H9 (cell line): ENCODE results near the gene CLIC3. TPM values are rescaled to one million over a fixed set of nuclear protein-coding genes. Genes with fewer than 3 reads are reported as not detected.

ENCODE experiments used
- DNase-seq: peaks from one replicate; pipeline ENCODE4 v3.0.0-alpha.2; 2017
- H2AFZ ChIP-seq: one replicate; pipeline ENCODE4 v1.6.1; 2013; ENCODE audit warnings: mild to moderate bottlenecking, low read length, control low read depth, moderate library complexity
- H2AK5ac ChIP-seq: 2 replicates; pipeline ENCODE4 v1.6.1; 2013; ENCODE audit warnings: low read length, control low read depth, mixed read lengths; ENCODE audit not compliant: insufficient read length
- H2BK120ac ChIP-seq: one replicate; pipeline ENCODE4 v1.6.1; 2013; ENCODE audit warnings: low read depth, mild to moderate bottlenecking, low read length, control low read depth, inconsistent platforms; ENCODE audit not compliant: poor library complexity, severe bottlenecking
- H2BK12ac ChIP-seq: 2 replicates; pipeline ENCODE4 v1.6.1; 2013; ENCODE audit warnings: low read length, control low read depth, mixed read lengths, low read depth; ENCODE audit not compliant: insufficient read length
- H2BK15ac ChIP-seq: 2 replicates; pipeline ENCODE4 v1.6.1; 2013; ENCODE audit warnings: low read depth, low read length, control low read depth
- H2BK20ac ChIP-seq: one replicate; pipeline ENCODE4 v1.6.1; 2013; ENCODE audit warnings: low read depth, mild to moderate bottlenecking, low read length, control low read depth, inconsistent platforms; ENCODE audit not compliant: poor library complexity, severe bottlenecking
- H2BK5ac ChIP-seq: 2 replicates; pipeline ENCODE4 v1.6.1; 2013; ENCODE audit warnings: low read length, control low read depth, mixed read lengths; ENCODE audit not compliant: insufficient read length
- H3K14ac ChIP-seq: 2 replicates; pipeline ENCODE4 v1.6.1; 2013; ENCODE audit warnings: low read length, control low read depth; ENCODE audit not compliant: insufficient read depth
- H3K18ac ChIP-seq: 2 replicates; pipeline ENCODE4 v1.6.1; 2013; ENCODE audit warnings: low read depth, mild to moderate bottlenecking, mixed read lengths, low read length, control low read depth; ENCODE audit not compliant: insufficient read length
- H3K23ac ChIP-seq: 2 replicates; pipeline ENCODE4 v1.6.1; 2013; ENCODE audit warnings: low read length, control low read depth, mixed read lengths, low read depth; ENCODE audit not compliant: insufficient read length
- H3K23me2 ChIP-seq: 2 replicates; pipeline ENCODE4 v1.6.1; 2013; ENCODE audit warnings: low read depth, mild to moderate bottlenecking, mixed read lengths, low read length, control low read depth; ENCODE audit not compliant: insufficient read length, poor library complexity, severe bottlenecking
- H3K27ac ChIP-seq: 2 replicates; pipeline ENCODE4 v1.5.1; 2013; ENCODE audit warnings: low read length, control low read depth, mixed read lengths, low read depth; ENCODE audit not compliant: insufficient read length
- H3K27me3 ChIP-seq: 2 replicates; pipeline ENCODE4 v1.6.1; 2013; ENCODE audit warnings: low read length, control low read depth, inconsistent platforms; ENCODE audit not compliant: insufficient read depth
- H3K4ac ChIP-seq: 2 replicates; pipeline ENCODE4 v1.6.1; 2013; ENCODE audit warnings: low read depth, mild to moderate bottlenecking, control low read depth, inconsistent platforms, low read length, moderate library complexity
- H3K4me1 ChIP-seq: 2 replicates; pipeline ENCODE4 v1.6.1; 2013; ENCODE audit warnings: low read length, control low read depth, inconsistent platforms; ENCODE audit not compliant: insufficient read depth
- H3K4me2 ChIP-seq: 2 replicates; pipeline ENCODE4 v1.6.1; 2013; ENCODE audit warnings: low read length, control low read depth, mixed read lengths; ENCODE audit not compliant: insufficient read length, insufficient read depth
- H3K56ac ChIP-seq: 2 replicates; pipeline ENCODE4 v1.6.1; 2013; ENCODE audit warnings: low read depth, mild to moderate bottlenecking, mixed read lengths, low read length, control low read depth; ENCODE audit not compliant: insufficient read length
- H3K79me1 ChIP-seq: 2 replicates; pipeline ENCODE4 v1.6.1; 2013; ENCODE audit warnings: low read depth, mild to moderate bottlenecking, moderate library complexity, low read length, control low read depth, inconsistent platforms; ENCODE audit not compliant: insufficient read depth, poor library complexity, severe bottlenecking
- H3K79me2 ChIP-seq: 2 replicates; pipeline ENCODE4 v1.6.1; 2013; ENCODE audit warnings: low read length, control low read depth, inconsistent platforms; ENCODE audit not compliant: insufficient read depth
- H3K9ac ChIP-seq: 2 replicates; pipeline ENCODE4 v1.6.1; 2013; ENCODE audit warnings: low read length, control low read depth, mixed read lengths; ENCODE audit not compliant: insufficient read length; ENCODE audit errors: extremely low read depth
- H3K9me3 ChIP-seq: one replicate; pipeline ENCODE4 v1.6.1; 2013; ENCODE audit warnings: low read depth, low read length, inconsistent platforms; ENCODE audit not compliant: control insufficient read depth
- H3T11ph ChIP-seq: one replicate; pipeline ENCODE4 v1.6.1; 2013; ENCODE audit warnings: mild to moderate bottlenecking, low read length, control low read depth, inconsistent platforms
- H4K20me1 ChIP-seq: one replicate; pipeline ENCODE4 v1.6.1; 2013; ENCODE audit not compliant: control insufficient read depth, insufficient read length, insufficient read depth
- H4K5ac ChIP-seq: 2 replicates; pipeline ENCODE4 v1.6.1; 2013; ENCODE audit warnings: low read depth, mild to moderate bottlenecking, mixed read lengths, low read length, control low read depth; ENCODE audit not compliant: insufficient read length
- H4K8ac ChIP-seq: replicated peaks from 2 replicates; pipeline ENCODE4 v1.6.1; 2013; ENCODE audit warnings: low read length, control low read depth, mixed read lengths, low read depth; ENCODE audit not compliant: insufficient read length
- H4K91ac ChIP-seq: 2 replicates; pipeline ENCODE4 v1.6.1; 2013; ENCODE audit warnings: low read depth, mild to moderate bottlenecking, moderate library complexity, mixed read lengths, low read length, control low read depth; ENCODE audit not compliant: insufficient read length
- H3K27ac Mint-ChIP-seq, 3 experiments: 2 replicates in 2 of 3; 3 replicates in 1 of 3; pipeline ENCODE4 v1.8.0; 2020 to 2021; ENCODE audit warnings: mixed read lengths in 3 of 3, mild to moderate bottlenecking in 1 of 3, moderate library complexity in 1 of 3
- H3K27me3 Mint-ChIP-seq: 2 replicates; pipeline ENCODE4 v1.8.0; 2021; ENCODE audit warnings: low read depth, mild to moderate bottlenecking, moderate library complexity, mixed read lengths
- H3K36me3 Mint-ChIP-seq, 3 experiments: 2 replicates in 2 of 3; 3 replicates in 1 of 3; pipeline ENCODE4 v1.8.0; 2020 to 2021; ENCODE audit warnings: low read depth in 3 of 3, mixed read lengths in 3 of 3; ENCODE audit not compliant: insufficient read depth in 1 of 3
- H3K4me1 Mint-ChIP-seq, 2 experiments: 2 replicates each; pipeline ENCODE4 v1.8.0; 2020; ENCODE audit warnings: mixed read lengths in 2 of 2
- H3K4me3 Mint-ChIP-seq, 2 experiments: 2 replicates in 1 of 2; 3 replicates in 1 of 2; pipeline ENCODE4 v1.8.0; 2020 to 2021; ENCODE audit warnings: mild to moderate bottlenecking in 2 of 2, mixed read lengths in 2 of 2, moderate library complexity in 1 of 2
- H3K9me3 Mint-ChIP-seq, 2 experiments: 2 replicates in 1 of 2; 3 replicates in 1 of 2; pipeline ENCODE4 v1.8.0; 2020; ENCODE audit warnings: mild to moderate bottlenecking in 2 of 2, mixed read lengths in 2 of 2, moderate library complexity in 1 of 2
- WGBS: extraction: QIAGEN DNeasy Blood & Tissue Kit; methylation state at CpG from one replicate; pipeline ENCODE4 v1.1.7; 2013; ENCODE audit warnings: missing lambda C conversion rate, low lambda C conversion rate, mixed read lengths; ENCODE audit not compliant: insufficient read length; ENCODE audit errors: extremely low coverage; 5-methylcytosine and 5-hydroxymethylcytosine counted together
- total RNA-seq: library from RNA; stranded (reverse); gene quantifications from 2 replicates; pipeline ENCODE4 v1.2.1, GENCODE V29; 2021
- TF ChIP-seq, protein P1 (sequence below): fragments of 200-600 bp; sonication (generic); conservative IDR thresholded peaks from 3 replicates; pipeline ENCODE4 v1.8.0; 2021; ENCODE audit warnings: antibody characterized with exemption, mild to moderate bottlenecking

Gene CLIC3
- total RNA-seq, 1 experiment from 2014 or later = 0.31 TPM

DNA sequence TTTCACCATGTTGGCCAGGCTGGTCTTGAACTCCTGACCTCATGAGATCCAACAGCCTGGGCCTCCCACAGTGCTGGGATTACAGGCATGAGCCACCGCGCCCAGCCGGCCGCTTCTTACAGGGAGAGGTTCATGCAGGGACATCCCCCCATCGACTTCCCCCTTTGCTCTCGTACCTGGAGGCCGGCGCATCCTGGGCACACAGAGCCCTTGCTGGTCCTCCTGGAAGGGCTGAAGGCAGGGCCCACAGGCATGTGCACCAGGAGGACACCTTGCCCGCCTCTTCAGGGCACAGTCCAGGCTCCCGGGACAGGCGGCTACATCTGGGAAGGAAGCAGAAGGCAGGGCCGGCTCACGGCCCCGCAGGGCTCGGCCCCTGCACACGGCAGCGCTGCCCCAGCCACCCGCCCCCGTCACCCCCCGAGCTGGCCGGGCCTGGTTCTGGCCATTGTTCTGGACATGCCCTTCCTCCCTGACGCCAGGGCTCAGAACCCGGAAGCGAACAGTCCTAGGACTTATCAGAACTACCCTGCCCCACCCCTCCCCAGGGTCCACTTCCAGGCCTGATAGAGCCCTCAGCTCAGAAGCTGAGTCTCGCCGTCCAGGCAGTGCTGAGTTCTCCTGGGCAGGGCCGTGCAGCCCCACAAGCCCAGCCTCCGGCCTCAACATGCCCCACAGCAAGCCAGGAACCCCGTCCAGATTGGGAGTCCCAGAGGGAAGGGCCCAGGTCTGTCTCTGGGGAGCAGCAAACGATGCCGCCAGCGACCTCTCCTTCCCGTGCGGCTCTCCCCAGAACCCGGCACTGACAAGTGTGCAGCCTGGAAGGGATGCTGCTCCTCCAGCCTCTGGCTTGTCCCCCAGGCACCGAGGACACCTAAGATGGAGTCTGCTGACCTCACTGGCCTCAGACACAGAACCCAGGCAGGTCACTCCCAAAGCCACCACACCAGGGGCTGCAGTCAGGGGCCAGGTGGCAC, 46.7 kb upstream of the CLIC3 start:
- Mint-ChIP-seq H3K27ac (no peak overlapping the region), H3K9me3 (no peaks in the 10 kb centered on the region), H3K36me3 (peaks cover 0 to 11% (median 5%) of the 10 kb centered on the region in 3 experiments; a peak in 4 of 7 replicates), H3K4me1 (peaks cover 5 to 6% of the 10 kb centered on the region in 2 experiments), H3K4me3 (no peak overlapping the region), H3K27me3 (peaks cover 24% of the 10 kb centered on the region)
- no peak overlapping the region for H2AFZ ChIP-seq
- no peak for DNase-seq
- no peak overlapping the region for H3T11ph ChIP-seq
- no peak overlapping the region for H2BK12ac ChIP-seq
- H2BK15ac ChIP-seq = no peak overlapping the region
- no peaks in the 10 kb centered on the region for H3K79me1 ChIP-seq
- H3K9ac ChIP-seq = no peak overlapping the region
- no peaks in the 10 kb centered on the region for H3K4me1 ChIP-seq
- no peak overlapping the region for H2BK5ac ChIP-seq
- peaks cover 2% of the 10 kb centered on the region; the same call in 1 of the 2 replicates for H3K79me2 ChIP-seq
- no peak overlapping the region for H3K4ac ChIP-seq
- H4K8ac ChIP-seq = no peak overlapping the region
- H3K4me2 ChIP-seq = no peak overlapping the region
- no peak overlapping the region for H3K56ac ChIP-seq
- H4K20me1 ChIP-seq = no peaks in the 10 kb centered on the region
- H4K91ac ChIP-seq = no peak overlapping the region
- no peak overlapping the region for H2BK20ac ChIP-seq
- no peak overlapping the region for H3K23ac ChIP-seq
- H3K14ac ChIP-seq = no peak overlapping the region
- no peak overlapping the region for H3K27ac ChIP-seq
- peaks cover 3% of the 10 kb centered on the region; the same call in 1 of the 2 replicates for H3K27me3 ChIP-seq
- no peak overlapping the region for H3K18ac ChIP-seq
- H2AK5ac ChIP-seq = no peak overlapping the region
- H3K23me2 ChIP-seq = peaks cover 11% of the 10 kb centered on the region
- H2BK120ac ChIP-seq = no peak overlapping the region
- H3K9me3 ChIP-seq = no peaks in the 10 kb centered on the region
- no peak overlapping the region for H4K5ac ChIP-seq
- no CpG with 5 or more reads among the region's 36 CpGs for WGBS
- TF ChIP-seq, protein P1, sequence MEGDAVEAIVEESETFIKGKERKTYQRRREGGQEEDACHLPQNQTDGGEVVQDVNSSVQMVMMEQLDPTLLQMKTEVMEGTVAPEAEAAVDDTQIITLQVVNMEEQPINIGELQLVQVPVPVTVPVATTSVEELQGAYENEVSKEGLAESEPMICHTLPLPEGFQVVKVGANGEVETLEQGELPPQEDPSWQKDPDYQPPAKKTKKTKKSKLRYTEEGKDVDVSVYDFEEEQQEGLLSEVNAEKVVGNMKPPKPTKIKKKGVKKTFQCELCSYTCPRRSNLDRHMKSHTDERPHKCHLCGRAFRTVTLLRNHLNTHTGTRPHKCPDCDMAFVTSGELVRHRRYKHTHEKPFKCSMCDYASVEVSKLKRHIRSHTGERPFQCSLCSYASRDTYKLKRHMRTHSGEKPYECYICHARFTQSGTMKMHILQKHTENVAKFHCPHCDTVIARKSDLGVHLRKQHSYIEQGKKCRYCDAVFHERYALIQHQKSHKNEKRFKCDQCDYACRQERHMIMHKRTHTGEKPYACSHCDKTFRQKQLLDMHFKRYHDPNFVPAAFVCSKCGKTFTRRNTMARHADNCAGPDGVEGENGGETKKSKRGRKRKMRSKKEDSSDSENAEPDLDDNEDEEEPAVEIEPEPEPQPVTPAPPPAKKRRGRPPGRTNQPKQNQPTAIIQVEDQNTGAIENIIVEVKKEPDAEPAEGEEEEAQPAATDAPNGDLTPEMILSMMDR = no peak
